HCT116 (cell line): ENCODE data around the gene RBBP8NL. TPM values are rescaled to one million over a fixed set of nuclear protein-coding genes. Genes with fewer than 3 reads are reported as not detected.

ENCODE experiments used
- ATAC-seq: fragments of 200-7000 bp; cut with Tn5 transposase; 2 replicates; pipeline ENCODE4 v1.9.1; 2020; ENCODE audit warnings: mild to moderate bottlenecking, moderate library complexity
- BruUV-seq: library from RNA; stranded (reverse); fragments of 400-500 nt; replicated peaks from 2 replicates; lab custom pipeline; 2021; lab: Mats Ljungman, UMichigan
- CTCF ChIA-PET: fragments of 300-600 bp; sonication (Branson Sonifier 250); formaldehyde crosslinking; loops from one replicate; lab custom pipeline; 2021; ENCODE audit warnings: antibody characterized with exemption; lab: Charles Lee
- POLR2A ChIA-PET: fragments of 300-600, 350-600 bp; sonication (Branson Sonifier 250); formaldehyde crosslinking; loops from one replicate; lab custom pipeline; 2021; ENCODE audit warnings: antibody characterized with exemption; lab: Charles Lee
- RAD21 ChIA-PET, 2 experiments: fragments of 300-600 bp; sonication (Branson Sonifier 250); formaldehyde crosslinking; loops; one replicate each; lab custom pipeline; 2023; ENCODE audit warnings: low total read pairs in 2 of 2; ENCODE audit not compliant: uncharacterized antibody in 2 of 2, unreplicated experiment in 2 of 2, low non-redundant PET in 1 of 2; lab: Charles Lee
- DNase-seq: peaks from one replicate; pipeline ENCODE4 v3.0.0-alpha.2; 2010; ENCODE audit warnings: low read depth, low spot score
- H2AFZ ChIP-seq: fragments of 200-600 bp; shearing (Covaris generic), sonication (generic); 2 replicates; pipeline ENCODE4 v1.6.1; 2017; ENCODE audit warnings: low read depth, mixed run types, mixed read lengths, antibody characterized with exemption, low read length; ENCODE audit not compliant: poor library complexity, severe bottlenecking
- H3K27ac ChIP-seq: 2 replicates; pipeline ENCODE4 v1.5.1; 2012; ENCODE audit warnings: low read depth, low read length
- H3K27me3 ChIP-seq: fragments of 200-600 bp; sonication (generic); 2 replicates; pipeline ENCODE4 v1.6.1; 2016; ENCODE audit warnings: mixed run types, low read length, mixed read lengths; ENCODE audit not compliant: insufficient read depth
- H3K36me3 ChIP-seq, 2 experiments: fragments of 200-500 bp in 1 of 2; fragments of 200-600 bp in 1 of 2; sonication (Bioruptor generic) in 1 of 2; sonication (generic) in 1 of 2; 2 replicates each; pipeline versions ENCODE4 v1.5.1 to v1.6.1; 2014 to 2016; ENCODE audit warnings: low read length in 2 of 2, inconsistent platforms in 1 of 2, mixed read lengths in 1 of 2, mixed run types in 1 of 2; ENCODE audit not compliant: insufficient read depth in 2 of 2, control insufficient read depth in 1 of 2
- H3K4me1 ChIP-seq, 2 experiments: fragments of 200-600 bp in 1 of 2; sonication (generic) in 1 of 2; 2 replicates each; pipeline versions ENCODE4 v1.5.1 to v1.6.1; 2012 to 2017; ENCODE audit warnings: low read length in 2 of 2, inconsistent platforms in 1 of 2, mild to moderate bottlenecking in 1 of 2, mixed read lengths in 1 of 2, mixed run types in 1 of 2, moderate library complexity in 1 of 2; ENCODE audit not compliant: insufficient read depth in 2 of 2, control insufficient read depth in 1 of 2
- H3K4me2 ChIP-seq: fragments of 200-600 bp; sonication (generic); 2 replicates; pipeline ENCODE4 v1.6.1; 2017; ENCODE audit warnings: mixed run types, low read length, mixed read lengths
- H3K4me3 ChIP-seq, 2 experiments: fragments of 200-600 bp in 1 of 2; sonication (generic) in 1 of 2; replicated peaks in 1 of 2; 2 replicates each; pipeline ENCODE4 v1.5.1; 2011 to 2016; ENCODE audit warnings: low read length in 2 of 2, control low read depth in 1 of 2, low read depth in 1 of 2, mild to moderate bottlenecking in 1 of 2, mixed read lengths in 1 of 2, mixed run types in 1 of 2
- H3K79me2 ChIP-seq: fragments of 200-600 bp; sonication (generic); 2 replicates; pipeline ENCODE4 v1.6.1; 2017; ENCODE audit warnings: mild to moderate bottlenecking, mixed run types, low read length, moderate library complexity, mixed read lengths; ENCODE audit not compliant: insufficient read depth
- H3K9ac ChIP-seq: fragments of 200-600 bp; sonication (generic); 2 replicates; pipeline ENCODE4 v1.6.1; 2016; ENCODE audit warnings: low read length, mixed read lengths
- H3K9me2 ChIP-seq: fragments of 200-600 bp; sonication (generic), shearing (Covaris generic); 2 replicates; pipeline ENCODE4 v1.6.1; 2017; ENCODE audit warnings: mixed run types, mild to moderate bottlenecking, moderate library complexity; ENCODE audit not compliant: insufficient read depth
- H3K9me3 ChIP-seq, 2 experiments: fragments of 200-500 bp in 1 of 2; fragments of 200-600 bp in 1 of 2; sonication (Bioruptor generic) in 1 of 2; sonication (generic) in 1 of 2; 2 replicates each; pipeline ENCODE4 v1.6.1; 2014 to 2017; ENCODE audit warnings: low read length in 2 of 2, mixed read lengths in 2 of 2, inconsistent platforms in 1 of 2, low read depth in 1 of 2, mild to moderate bottlenecking in 1 of 2, mixed run types in 1 of 2, moderate library complexity in 1 of 2; ENCODE audit not compliant: control insufficient read depth in 1 of 2, insufficient read depth in 1 of 2
- H4K20me1 ChIP-seq: fragments of 200-600 bp; sonication (generic), shearing (Covaris generic); 2 replicates; pipeline ENCODE4 v1.6.1; 2017; ENCODE audit warnings: mixed run types, mild to moderate bottlenecking, moderate library complexity; ENCODE audit not compliant: insufficient read depth
- CBX3 ChIP-seq: IDR thresholded peaks from 2 replicates; pipeline ENCODE4 v1.6.1; 2012; ENCODE audit warnings: low read depth
- EZH2phosphoT487 ChIP-seq: fragments of 200-600 bp; IDR thresholded peaks from 2 replicates; pipeline ENCODE4 v1.6.1; 2018; ENCODE audit warnings: antibody characterized with exemption, borderline replicate concordance
- FOSL1 ChIP-seq: IDR thresholded peaks from 2 replicates; pipeline ENCODE4 v1.6.1; 2012; ENCODE audit warnings: low read depth
- JUND ChIP-seq: IDR thresholded peaks from 2 replicates; pipeline ENCODE4 v1.6.1; 2012
- POLR2A ChIP-seq: IDR thresholded peaks from 2 replicates; pipeline ENCODE4 v1.7.0; 2011; ENCODE audit warnings: borderline replicate concordance; ENCODE audit not compliant: insufficient read depth, insufficient read length; ENCODE audit errors: extremely low read depth
- RAD21 ChIP-seq: IDR thresholded peaks from 2 replicates; pipeline ENCODE4 v1.6.1; 2012; ENCODE audit warnings: low read depth, mild to moderate bottlenecking
- SIN3A ChIP-seq: IDR thresholded peaks from 2 replicates; pipeline ENCODE4 v1.6.1; 2012; ENCODE audit warnings: low read depth
- TCF7L2 ChIP-seq: IDR thresholded peaks from 2 replicates; pipeline ENCODE4 v1.7.0; 2011; ENCODE audit warnings: borderline replicate concordance, inconsistent platforms; ENCODE audit not compliant: insufficient read depth, insufficient read length; ENCODE audit errors: extremely low read depth
- YY1 ChIP-seq: IDR thresholded peaks from 2 replicates; pipeline ENCODE4 v1.6.1; 2011; ENCODE audit warnings: low read length, low read depth, moderate library complexity, mild to moderate bottlenecking; ENCODE audit not compliant: insufficient replicate concordance; ENCODE audit errors: extremely low read depth
- ZFX ChIP-seq: fragments of 450-650 bp; IDR thresholded peaks from 2 replicates; pipeline ENCODE4 v1.6.1; 2017
- ZNF274 ChIP-seq: fragments of 200-500 bp; sonication (Bioruptor generic); IDR thresholded peaks from 2 replicates; pipeline ENCODE4 v1.6.1; 2014; ENCODE audit warnings: mild to moderate bottlenecking, low read depth, low read length, inconsistent platforms
- intact Hi-C: fragments of 100-400 bp; cut with micrococcal nuclease; formaldehyde crosslinking; loops from 2 replicates; pipeline ENCODE4 v1.10.0; 2022
- total RNA-seq: library from RNA; stranded (reverse); gene quantifications from one replicate; pipeline ENCODE4 v1.2.1, GENCODE V29; 2021; ENCODE audit not compliant: unreplicated experiment

The RBBP8NL gene
- total RNA-seq, 1 experiment from 2014 or later: 0.59 TPM

- DNase-seq (no peak), ATAC-seq (no peak)
- Histone ChIP-seq H4K20me1 (no peaks in the 10 kb centered on the region), H3K9me3 (no peaks in the 10 kb centered on the region), H3K4me3 (no peak overlapping the region), H3K4me1 (peaks cover 29 to 32% of the 10 kb centered on the region in 2 experiments), H3K9me2 (no peaks in the 10 kb centered on the region), H3K36me3 (no peaks in the 10 kb centered on the region), H3K4me2 (no peak overlapping the region), H3K79me2 (no peaks in the 10 kb centered on the region), H2AFZ (no peak overlapping the region), H3K27me3 (no peaks in the 10 kb centered on the region), H3K9ac (no peak overlapping the region), H3K27ac (no peak overlapping the region)
- CTCF ChIA-PET: no interaction called here
- no peak for TF ChIP-seq CBX3
- no peak for TF ChIP-seq EZH2phosphoT487
- TF ChIP-seq POLR2A: no peak
- no peak for TF ChIP-seq YY1
- POLR2A ChIA-PET: no interaction called here
- RAD21 ChIA-PET: no interaction called here
- intact Hi-C loops: no loop called here
- BruUV-seq: no TSS peak
Observed at GRCh38 chr20:62429455-62430310, 2.3 kb upstream of the RBBP8NL start.

- Histone ChIP-seq H2AFZ (no peak overlapping the region), H4K20me1 (no peaks in the 10 kb centered on the region), H3K9me2 (no peaks in the 10 kb centered on the region), H3K36me3 (no peaks in the 10 kb centered on the region), H3K4me1 (peaks cover 29 to 36% of the 10 kb centered on the region in 2 experiments), H3K79me2 (no peaks in the 10 kb centered on the region), H3K9me3 (no peaks in the 10 kb centered on the region), H3K4me2 (peak overlapping the region; percentile 77)
- ChIA-PET POLR2A (no interaction called here), RAD21 (no interaction called here), CTCF (no interaction called here)
- ATAC-seq (no peak), DNase-seq (no peak)
- BruUV-seq: no TSS peak
- intact Hi-C loops: no loop called here
- TF ChIP-seq ZFX (no peak), TCF7L2 (no peak), SIN3A (no peak), JUND (no peak), ZNF274 (no peak), POLR2A (no peak), FOSL1 (no peak), RAD21 (no peak)
- TF ChIP-seq, all 23 proteins: peak for 0
- Histone ChIP-seq H3K27ac (peak overlapping the region; percentile 80; the same call in 1 of the 2 replicates), H3K4me3 (no peak overlapping the region), H3K9ac (no peak overlapping the region), H3K27me3 (no peaks in the 10 kb centered on the region)
Observed at GRCh38 chr20:62428396-62429295, 1.3 kb upstream of the RBBP8NL start.
